Measurements from ENCODE around the gene ZFY.
"Not testable (repeated sequence)": the region's sequence is repeated elsewhere in the genome, so short reads cannot be mapped to it uniquely, and the experiment has no call there.

The ZFY gene

DNA sequence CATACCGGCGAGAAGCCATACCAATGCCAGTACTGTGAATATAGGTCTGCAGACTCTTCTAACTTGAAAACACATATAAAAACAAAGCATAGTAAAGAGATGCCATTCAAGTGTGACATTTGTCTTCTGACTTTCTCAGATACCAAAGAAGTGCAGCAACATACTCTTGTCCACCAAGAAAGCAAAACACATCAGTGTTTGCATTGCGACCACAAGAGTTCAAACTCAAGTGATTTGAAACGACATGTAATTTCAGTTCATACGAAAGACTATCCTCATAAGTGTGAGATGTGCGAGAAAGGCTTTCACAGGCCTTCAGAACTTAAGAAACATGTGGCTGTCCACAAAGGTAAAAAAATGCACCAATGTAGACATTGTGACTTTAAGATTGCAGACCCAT is 44.1 kb downstream of the ZFY start:
- no peak for DNase-seq

DNA sequence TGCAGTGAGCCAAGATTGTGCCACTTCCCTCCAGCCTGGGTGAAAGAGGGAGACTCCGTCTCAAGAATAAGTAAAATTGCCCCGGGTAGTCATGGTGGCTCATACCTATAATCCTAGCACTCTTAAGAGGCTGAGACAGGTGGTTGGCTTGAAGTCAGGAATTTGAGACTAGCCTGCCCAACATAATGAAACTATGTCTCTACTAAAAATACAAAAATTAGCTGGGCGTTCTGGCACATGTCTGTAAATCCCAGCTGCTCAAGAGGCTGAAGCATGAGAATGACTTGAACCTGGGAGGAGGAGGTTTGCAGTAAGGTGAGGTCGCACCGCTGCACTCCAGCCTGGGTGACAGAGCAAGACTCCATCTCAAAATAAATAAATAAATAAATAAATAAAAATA is 49.3 kb downstream of the ZFY start:
- DNase-seq: no peak

DNA sequence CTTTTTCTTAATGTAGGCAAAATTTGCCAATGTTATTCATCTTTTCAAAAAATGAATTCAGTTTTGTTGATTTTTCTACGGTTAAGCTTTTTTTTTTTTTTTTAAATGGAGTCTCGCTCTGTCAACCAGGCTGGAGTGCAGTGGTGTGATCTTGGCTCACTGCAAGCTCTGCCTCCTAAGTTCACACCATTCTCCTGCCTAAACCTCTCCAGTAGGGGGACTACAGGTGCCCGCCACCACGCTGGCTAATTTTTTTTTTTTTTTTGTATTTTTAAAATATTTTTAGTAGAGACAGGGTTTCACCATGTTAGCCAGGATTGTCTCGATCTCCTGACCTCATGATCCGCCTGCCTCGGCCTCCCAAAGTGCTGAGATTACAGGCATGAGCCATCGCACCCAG is 52.0 kb downstream of the ZFY start:
- DNase-seq: not testable (repeated sequence)

DNA sequence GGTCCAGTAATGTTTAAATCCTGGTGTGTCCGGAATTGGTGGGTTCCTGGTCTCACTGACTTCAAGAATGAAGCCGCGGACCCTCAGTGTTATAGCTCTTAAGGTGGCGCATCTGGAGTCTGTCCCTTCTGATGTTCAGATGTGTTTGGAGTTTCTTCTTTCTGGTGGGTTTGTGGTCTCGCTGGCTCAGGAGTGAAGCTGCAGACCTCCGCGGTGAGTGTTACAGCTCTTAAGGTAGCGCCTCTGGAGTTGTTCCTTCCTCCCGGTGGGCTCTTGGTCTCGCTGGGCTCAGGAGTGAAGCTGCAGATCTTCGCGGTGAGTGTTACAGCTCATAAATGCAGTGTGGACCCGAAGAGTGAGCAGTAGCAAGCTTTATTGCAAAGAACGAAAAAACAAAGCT is 62.2 kb downstream of the ZFY start:
- not testable (repeated sequence) for DNase-seq

DNA sequence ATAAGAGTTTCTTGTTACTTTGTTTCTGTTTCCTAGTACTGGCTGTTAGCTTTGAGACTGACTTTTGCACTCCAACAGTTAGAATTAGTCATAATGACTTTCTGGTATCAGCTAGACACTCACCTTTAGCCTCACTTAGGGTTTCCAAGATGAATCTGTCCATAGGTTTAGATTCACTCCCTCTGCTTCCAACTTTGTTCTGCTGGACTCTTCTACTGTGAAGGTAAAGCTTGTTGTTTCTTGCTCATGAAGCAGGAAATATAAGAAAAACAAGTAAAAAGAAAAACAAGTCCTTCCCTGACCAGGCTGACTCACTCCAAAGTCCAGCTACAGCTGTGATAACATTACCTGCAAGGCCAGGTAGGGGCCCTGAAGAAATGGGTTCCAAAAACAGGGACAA is 67.0 kb downstream of the ZFY start:
- DNase-seq: no peak

DNA sequence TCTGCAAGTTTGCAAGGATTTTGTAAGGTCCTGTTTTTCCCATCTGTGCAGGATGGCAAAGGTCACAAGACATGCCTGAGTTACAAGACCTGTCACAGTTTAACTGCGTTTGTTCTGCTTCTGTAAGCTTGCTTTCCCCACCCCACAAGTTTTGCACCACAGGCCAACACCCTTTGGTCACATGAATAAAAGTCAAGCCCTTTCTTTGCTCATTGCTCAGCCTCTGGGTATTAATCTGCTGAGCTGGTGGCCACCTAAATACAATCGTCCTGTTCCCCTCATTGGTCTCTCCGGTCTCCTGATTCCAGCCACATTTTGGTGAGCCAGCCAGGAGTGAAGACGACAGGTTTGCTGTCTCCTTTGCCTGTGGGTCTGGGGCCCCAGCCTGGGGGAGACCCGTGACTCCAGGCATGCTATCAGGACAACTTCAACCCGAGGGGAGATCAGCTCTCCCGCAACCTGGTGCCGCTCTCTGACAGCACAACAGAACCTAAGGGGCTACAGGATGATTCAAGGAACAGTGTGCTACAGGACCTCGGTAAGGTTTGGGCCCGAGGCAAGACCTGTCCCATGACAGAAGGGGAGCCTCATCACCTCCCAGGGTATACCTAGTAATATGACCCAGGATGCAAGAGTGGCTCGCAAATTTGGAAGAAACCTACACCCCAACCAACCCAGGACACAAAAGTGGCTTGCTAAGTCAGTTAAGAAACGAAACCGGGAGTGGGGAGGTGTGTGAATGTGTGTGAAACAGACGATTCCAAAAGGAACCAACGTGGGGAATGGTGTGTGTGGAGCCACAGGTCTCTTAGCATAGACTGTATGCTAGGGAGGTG is 67.7 kb downstream of the ZFY start:
- no peak for DNase-seq

DNA sequence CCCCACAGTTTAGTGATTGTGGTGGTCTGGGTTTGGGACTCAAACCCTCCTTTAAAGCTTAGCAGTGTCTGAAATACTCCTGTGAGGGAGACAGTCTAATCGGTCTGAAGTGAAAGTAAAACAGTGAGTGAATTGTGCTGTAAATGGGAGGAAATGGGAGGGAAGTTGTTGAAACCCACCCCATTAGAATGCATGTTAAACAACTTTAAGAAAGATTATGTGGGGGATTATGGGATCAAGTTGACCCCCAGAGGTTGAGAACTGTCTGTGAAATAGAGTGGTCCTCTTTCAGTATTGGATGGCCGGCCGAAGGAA is 68.3 kb downstream of the ZFY start:
- DNase-seq: no peak

DNA sequence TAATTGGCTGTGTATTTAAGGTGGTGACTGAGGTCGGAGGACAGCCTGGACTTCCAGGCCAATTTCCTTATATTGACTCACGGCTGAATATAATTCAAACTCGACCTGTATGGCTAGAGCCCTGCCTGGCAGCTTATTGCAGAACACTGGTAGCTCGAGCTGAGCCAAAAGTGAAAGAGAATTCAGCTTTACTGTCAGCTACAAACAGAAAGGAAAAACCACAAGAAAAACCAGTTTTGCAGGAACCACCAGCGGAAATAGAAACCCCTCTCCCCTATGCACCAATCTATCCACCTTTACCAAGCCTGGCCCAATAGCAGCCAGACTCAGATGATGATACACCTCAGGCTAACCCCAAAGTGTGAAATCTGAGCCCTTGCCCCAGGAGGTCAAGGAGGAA is 68.7 kb downstream of the ZFY start:
- peak; percentile 27 for DNase-seq

DNA sequence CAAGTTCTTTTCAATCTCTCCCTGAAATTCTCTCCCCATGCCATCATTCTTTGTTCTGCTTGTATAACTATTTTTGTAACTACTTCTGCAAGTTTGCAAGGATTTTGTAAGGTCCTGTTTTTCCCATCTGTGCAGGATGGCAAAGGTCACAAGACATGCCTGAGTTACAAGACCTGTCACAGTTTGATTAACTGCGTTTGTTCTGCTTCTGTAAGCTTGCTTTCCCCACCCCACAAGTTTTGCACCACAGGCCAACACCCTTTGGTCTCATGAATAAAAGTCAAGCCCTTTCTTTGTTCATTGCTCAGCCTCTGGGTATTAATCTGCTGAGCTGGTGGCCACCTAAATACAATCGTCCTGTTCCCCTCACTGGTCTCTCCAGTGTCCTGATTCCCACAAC is 70.8 kb downstream of the ZFY start:
- DNase-seq: not testable (repeated sequence)

DNA sequence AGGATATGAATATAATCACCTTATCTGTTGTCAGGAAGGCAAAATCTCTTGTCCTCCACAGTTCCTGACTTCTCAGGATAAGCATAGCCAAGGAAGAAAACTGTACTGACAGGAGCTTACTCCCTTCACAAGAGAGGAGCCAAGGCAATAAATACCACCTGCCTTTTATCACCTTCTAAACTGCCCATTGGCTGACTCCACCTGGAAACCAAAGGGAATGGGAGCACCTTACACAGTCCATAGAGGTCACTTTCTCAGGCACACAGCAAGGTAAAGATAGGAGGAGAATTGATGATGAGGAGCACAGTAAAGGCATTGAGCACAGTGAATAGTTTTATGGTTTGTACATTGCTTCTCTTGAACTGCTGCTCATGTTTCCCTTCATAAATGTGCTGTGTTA is 72.8 kb downstream of the ZFY start:
- no peak for DNase-seq

DNA sequence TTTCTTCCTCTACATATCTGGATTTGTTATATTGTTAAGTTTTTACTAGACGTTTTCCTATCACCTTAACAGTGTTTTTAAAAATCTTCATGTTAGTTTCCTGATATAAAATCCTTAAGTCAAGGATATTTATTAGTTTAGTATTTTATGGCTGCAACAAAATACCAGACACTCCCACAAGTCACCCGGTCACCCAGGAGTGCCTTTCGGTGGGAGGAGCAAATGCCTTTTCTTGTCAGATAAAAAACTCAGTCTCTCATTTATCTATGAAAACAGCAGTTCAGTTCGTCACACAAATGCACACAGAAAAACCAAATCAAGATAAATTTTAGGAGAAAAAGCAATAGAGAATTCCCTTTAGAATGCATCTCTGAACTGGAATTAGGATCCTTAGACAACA is 77.0 kb downstream of the ZFY start:
- no peak for DNase-seq

DNA sequence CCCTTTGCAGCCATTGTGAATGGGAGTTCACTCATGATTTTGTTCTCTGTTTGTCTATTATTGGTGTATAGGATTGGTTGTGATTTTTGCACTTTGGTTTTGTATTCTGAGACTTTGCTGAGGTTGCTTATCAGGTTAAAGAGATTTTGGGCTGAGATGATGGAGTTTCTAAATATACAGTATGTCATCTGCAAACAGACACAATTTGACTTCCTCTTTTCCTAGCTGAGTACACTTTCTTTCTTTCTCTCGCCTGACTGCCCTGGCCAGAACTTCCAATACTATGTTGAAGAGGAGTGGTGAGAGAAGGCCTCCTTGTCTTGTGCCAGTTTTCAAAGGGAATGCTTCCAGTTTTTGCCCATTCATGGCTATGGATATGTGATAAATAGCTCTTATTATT is 81.4 kb downstream of the ZFY start:
- DNase-seq: no peak

DNA sequence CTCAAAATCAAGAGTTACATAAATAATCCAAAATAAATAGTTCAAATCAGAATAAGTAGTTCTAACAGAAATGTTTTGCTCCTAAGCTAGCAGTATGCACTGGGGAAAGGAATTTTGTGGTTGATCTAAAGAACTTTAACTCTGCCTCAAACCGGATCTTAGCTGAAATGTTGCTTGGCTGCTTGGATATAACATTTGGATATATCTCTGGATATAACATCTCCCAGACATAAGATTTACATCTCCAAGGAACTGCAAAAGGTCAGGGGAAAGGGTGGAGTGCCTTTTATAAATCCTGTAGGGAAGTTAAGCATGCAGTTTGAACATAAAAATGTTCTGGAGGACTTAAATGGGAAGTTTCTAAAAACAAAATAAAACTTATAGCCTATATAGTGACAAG is 83.4 kb downstream of the ZFY start:
- DNase-seq: no peak

DNA sequence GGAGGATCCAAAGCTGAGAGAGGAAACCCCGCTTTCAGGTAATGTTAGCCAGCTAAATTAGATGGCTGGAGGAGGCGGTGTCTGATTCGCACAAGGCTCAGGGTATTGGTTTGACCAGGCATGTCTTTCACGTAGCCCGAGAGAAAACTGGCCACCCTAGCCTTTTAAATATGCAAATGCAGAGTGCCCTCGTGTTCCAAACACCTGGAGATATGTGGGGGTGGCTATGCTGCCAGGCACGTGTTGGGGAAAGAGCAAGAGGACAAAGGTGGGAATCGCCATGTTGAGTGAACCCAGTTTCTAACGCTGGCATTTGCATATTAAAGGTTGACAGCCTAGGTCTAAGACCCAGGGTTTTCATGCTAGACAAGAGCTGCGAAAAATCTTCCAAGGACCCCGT is 84.4 kb downstream of the ZFY start:
- DNase-seq: no peak

DNA sequence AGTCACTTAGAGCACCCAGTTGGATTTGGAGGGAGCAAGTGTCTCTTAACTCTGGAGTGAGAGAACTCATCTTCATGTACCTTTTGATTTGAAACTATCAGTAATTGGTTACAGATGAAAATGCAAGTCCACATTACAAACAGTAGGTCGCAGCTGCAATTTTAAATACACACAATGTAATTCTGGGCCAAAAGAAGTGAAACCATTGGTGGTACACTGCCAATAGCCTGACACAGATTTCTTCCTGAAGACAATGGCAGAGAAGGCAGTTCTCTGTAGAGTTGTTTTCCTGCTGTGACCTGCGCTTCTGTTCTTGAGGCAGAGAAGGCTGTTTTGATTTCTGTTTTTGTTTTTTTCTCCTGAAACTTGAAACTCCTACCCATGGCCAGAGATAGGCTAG is 86.0 kb downstream of the ZFY start:
- no peak for DNase-seq

DNA sequence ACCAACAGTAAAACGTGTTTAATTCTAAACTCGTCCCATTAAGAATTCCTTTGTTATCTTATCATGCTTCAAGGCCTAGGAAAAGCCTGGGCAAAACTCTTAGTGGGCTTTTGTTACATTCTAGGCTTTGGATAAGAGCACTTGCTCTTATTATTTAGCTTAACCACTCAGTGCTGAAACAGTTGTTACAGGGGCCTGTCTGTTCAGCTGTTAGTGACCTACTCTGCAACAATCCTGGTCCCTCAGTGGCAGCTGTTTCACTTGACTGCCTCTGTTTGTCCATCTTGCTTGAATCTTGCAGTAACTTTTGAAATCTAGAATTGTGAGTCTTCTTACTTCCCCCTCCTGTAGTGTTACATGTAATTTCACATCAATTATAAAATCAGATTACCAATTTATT is 88.4 kb downstream of the ZFY start:
- DNase-seq: no peak

DNA sequence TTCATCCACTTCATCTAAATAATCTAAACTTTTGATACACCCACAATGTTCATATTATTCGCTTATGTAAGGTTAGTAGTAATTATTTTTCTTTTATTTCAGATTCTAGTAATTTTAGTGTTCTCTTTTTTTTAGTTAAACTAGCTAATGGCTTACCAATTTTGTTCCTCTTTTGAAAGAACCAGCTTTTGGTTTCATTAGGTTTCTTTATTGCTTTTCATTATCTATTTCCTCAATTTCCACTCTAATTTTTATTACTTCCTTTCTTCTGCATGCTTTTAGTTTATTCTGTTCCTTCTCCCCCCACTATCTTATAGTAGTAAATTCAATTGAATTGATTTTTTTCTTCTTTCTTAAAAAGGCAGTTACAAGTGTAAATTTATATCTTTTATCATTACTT is 90.2 kb downstream of the ZFY start:
- no peak for DNase-seq
